ENCODE results near the gene SPACA4. TPM values are rescaled to one million over a fixed set of nuclear protein-coding genes. Genes with fewer than 3 reads are reported as not detected.

Gene SPACA4
- total RNA-seq, 4 donors from 2014 or later, result 0.67 TPM; not detected in 3

- WGBS, 2 donors, result 95 to 98% methylated on average over 2 of the region's 2 CpGs
- H3K4me3 ChIP-seq (replicated peaks in 1 of 3), result no peak overlapping the region
- no peaks in the 10 kb centered on the region for H3K9me3 ChIP-seq
- peaks cover 15 to 22% of the 10 kb centered on the region in 2 donors for H3K4me1 ChIP-seq
- no peaks in the 10 kb centered on the region for H3K27me3 ChIP-seq
- DNase-seq, result no peak
- intact Hi-C loops (cut with DNase I), result loop anchor here (10.0 kb wide), 1 partner anchor 193 kb away; the partner anchor contains the start of gene HSD17B14
- no peak for TF ChIP-seq POLR2A (IDR thresholded peaks at IDR 0.05)
- TF ChIP-seq, protein P1, sequence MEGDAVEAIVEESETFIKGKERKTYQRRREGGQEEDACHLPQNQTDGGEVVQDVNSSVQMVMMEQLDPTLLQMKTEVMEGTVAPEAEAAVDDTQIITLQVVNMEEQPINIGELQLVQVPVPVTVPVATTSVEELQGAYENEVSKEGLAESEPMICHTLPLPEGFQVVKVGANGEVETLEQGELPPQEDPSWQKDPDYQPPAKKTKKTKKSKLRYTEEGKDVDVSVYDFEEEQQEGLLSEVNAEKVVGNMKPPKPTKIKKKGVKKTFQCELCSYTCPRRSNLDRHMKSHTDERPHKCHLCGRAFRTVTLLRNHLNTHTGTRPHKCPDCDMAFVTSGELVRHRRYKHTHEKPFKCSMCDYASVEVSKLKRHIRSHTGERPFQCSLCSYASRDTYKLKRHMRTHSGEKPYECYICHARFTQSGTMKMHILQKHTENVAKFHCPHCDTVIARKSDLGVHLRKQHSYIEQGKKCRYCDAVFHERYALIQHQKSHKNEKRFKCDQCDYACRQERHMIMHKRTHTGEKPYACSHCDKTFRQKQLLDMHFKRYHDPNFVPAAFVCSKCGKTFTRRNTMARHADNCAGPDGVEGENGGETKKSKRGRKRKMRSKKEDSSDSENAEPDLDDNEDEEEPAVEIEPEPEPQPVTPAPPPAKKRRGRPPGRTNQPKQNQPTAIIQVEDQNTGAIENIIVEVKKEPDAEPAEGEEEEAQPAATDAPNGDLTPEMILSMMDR (IDR thresholded peaks at IDR 0.05), result no peak
- H3K36me3 ChIP-seq, result no peaks in the 10 kb centered on the region
- no peak overlapping the region for H3K27ac ChIP-seq
These were observed 35.3 kb downstream of the SPACA4 start for GRCh38 chr19:48641850-48642249.

DNA sequence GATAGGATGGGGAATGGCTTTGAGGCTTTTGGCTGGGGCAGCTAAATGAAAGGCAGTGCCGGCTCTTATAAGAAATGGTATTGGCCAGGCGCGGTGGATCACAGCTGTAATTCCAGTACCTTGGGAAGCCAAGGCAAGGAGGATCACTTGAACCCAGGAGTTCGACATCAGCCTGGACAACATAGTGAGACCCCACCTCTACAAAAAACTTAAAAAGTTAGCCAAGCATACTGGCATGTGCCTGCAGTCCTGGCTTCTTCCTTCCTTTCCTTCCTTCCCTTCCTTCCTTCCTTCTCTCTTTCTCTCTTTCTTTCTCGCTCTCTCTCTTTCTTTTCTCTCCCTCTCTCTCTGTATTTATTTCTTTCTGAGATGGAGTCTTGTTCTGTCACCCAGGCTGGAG, 36.3 kb downstream of the SPACA4 start:
- Histone ChIP-seq H3K27me3 (no peaks in the 10 kb centered on the region), H3K4me3 (replicated peaks in 1 of 3) (no peak overlapping the region), H3K4me1 (peaks cover 15 to 19% of the 10 kb centered on the region in 2 donors), H3K36me3 (no peaks in the 10 kb centered on the region), H3K9me3 (no peaks in the 10 kb centered on the region), H3K27ac (no peak overlapping the region)
- intact Hi-C loops (cut with DNase I), result loop anchor here (10.0 kb wide), 1 partner anchor 192 kb away; the partner anchor contains the start of gene HSD17B14
- no peak for DNase-seq
- no peak for TF ChIP-seq POLR2A (IDR thresholded peaks at IDR 0.05)
- TF ChIP-seq, protein P1 (IDR thresholded peaks at IDR 0.05), result no peak
- WGBS, 2 donors, result 87 to 88% methylated on average over 5 of the region's 5 CpGs

DNA sequence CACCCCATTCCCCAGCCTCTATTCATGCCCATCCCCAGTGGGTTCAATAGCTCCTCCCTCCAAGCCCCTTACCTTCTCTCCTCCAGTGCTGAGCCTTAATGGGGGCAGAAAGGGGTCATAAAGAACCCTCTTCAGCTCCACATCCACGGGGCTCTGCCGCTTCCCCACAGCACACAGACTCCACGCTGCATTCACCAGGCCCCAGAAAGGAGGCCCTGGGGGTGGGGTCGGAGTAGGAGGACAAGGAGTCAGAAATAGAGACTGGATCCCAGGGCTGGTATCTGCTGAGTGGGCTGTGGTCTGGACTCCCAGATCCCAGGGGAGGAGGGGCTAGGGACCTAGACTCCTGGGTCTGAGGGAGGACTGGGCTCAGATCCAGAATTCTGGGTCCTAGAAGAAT, 37.8 kb downstream of the SPACA4 start:
- no peak overlapping the region for H3K27ac ChIP-seq
- no peaks in the 10 kb centered on the region for H3K9me3 ChIP-seq
- H3K36me3 ChIP-seq, result no peaks in the 10 kb centered on the region
- peaks cover 8 to 16% of the 10 kb centered on the region in 2 donors for H3K4me1 ChIP-seq
- no peak for DNase-seq
- WGBS, 2 donors, result 61 to 81% methylated on average over 4 of the region's 4 CpGs
- intact Hi-C loops (cut with DNase I), result loop anchor here (10.0 kb wide), 1 partner anchor 190 kb away; the partner anchor contains the start of gene HSD17B14
- no peak for TF ChIP-seq POLR2A (IDR thresholded peaks at IDR 0.05)
- TF ChIP-seq, protein P1 (IDR thresholded peaks at IDR 0.05), result no peak
- no peaks in the 10 kb centered on the region for H3K27me3 ChIP-seq
- H3K4me3 ChIP-seq (replicated peaks in 1 of 3), result no peak overlapping the region

GRCh38 chr19:48644839-48645619, 38.5 kb downstream of the SPACA4 start:
- peak; percentile 74 to 78 for DNase-seq
- no peaks in the 10 kb centered on the region for H3K36me3 ChIP-seq
- TF ChIP-seq POLR2A (IDR thresholded peaks at IDR 0.05), result peak in 1 of 2 donors; percentile 36
- TF ChIP-seq, protein P1 (IDR thresholded peaks at IDR 0.05), result no peak
- intact Hi-C loops (cut with DNase I), result loop anchor here (10.0 kb wide), 1 partner anchor 190 kb away; the partner anchor contains the start of gene HSD17B14
- 3 to 4% methylated on average over 14 to 20 of the region's 25 CpGs for WGBS, 2 donors
- H3K27me3 ChIP-seq, result no peaks in the 10 kb centered on the region
- peak overlapping the region; percentile 88 to 94 (median 89) for H3K27ac ChIP-seq
- no peaks in the 10 kb centered on the region for H3K9me3 ChIP-seq
- peak overlapping the region in 1 of 3 donors; percentile 51 for H3K4me3 ChIP-seq (replicated peaks in 1 of 3)
- H3K4me1 ChIP-seq, result peaks cover 13 to 22% of the 10 kb centered on the region in 2 donors

GRCh38 chr19:48645620-48646000, 39.1 kb downstream of the SPACA4 start:
- Histone ChIP-seq H3K4me1 (peaks cover 13 to 23% of the 10 kb centered on the region in 2 donors), H3K27ac (peak overlapping the region; percentile 88 to 94 (median 89)), H3K4me3 (replicated peaks in 1 of 3) (peak overlapping the region; percentile 20 to 51 (median 41)), H3K27me3 (no peaks in the 10 kb centered on the region), H3K36me3 (no peaks in the 10 kb centered on the region), H3K9me3 (no peaks in the 10 kb centered on the region)
- DNase-seq, result no peak
- WGBS, 2 donors, result 0 to 3% methylated on average over 6 of the region's 6 CpGs
- intact Hi-C loops (cut with DNase I), result loop anchor here (10.0 kb wide), 1 partner anchor 189 kb away; the partner anchor contains the start of gene HSD17B14
- TF ChIP-seq, protein P1 (IDR thresholded peaks at IDR 0.05), result no peak
- TF ChIP-seq POLR2A (IDR thresholded peaks at IDR 0.05), result peak in 1 of 2 donors; percentile 2
